CD4-positive, alpha-beta T cell treated with Interleukin-15 for 4 hours (primary cell): ENCODE measurements around the gene RNGTT.
"Not testable (repeated sequence)": the region's sequence is repeated elsewhere in the genome, so short reads cannot be mapped to it uniquely, and the experiment has no call there.

Experiments
- DNase-seq: peaks from one replicate; pipeline ENCODE4 v3.0.0-alpha.2; 2020; ENCODE audit warnings: low spot score

The RNGTT gene

GRCh38 chr6:88910922-88911778 lies 52.3 kb downstream of the RNGTT start:
- no peak for DNase-seq

- DNase-seq = no peak
Measured at GRCh38 chr6:88908598-88909548, 54.5 kb downstream of the RNGTT start.

GRCh38 chr6:88907148-88907547 lies 56.3 kb downstream of the RNGTT start:
- not testable (repeated sequence) for DNase-seq

- no peak for DNase-seq
Measured at GRCh38 chr6:88899569-88900316, 63.7 kb downstream of the RNGTT start.

GRCh38 chr6:88895911-88896310 lies 67.5 kb downstream of the RNGTT start:
- no peak for DNase-seq

- DNase-seq = no peak
Measured at GRCh38 chr6:88890860-88891845, 72.3 kb downstream of the RNGTT start.

GRCh38 chr6:88890394-88890793 lies 73.0 kb downstream of the RNGTT start:
- DNase-seq = no peak

GRCh38 chr6:88884361-88884760 lies 79.1 kb downstream of the RNGTT start:
- no peak for DNase-seq

- DNase-seq = no peak
Measured at GRCh38 chr6:88882536-88882935, 80.9 kb downstream of the RNGTT start.

- DNase-seq = no peak
Measured at GRCh38 chr6:88881451-88881850, 82.0 kb downstream of the RNGTT start.

- no peak for DNase-seq
Measured at GRCh38 chr6:88880021-88880420, 83.4 kb downstream of the RNGTT start.

GRCh38 chr6:88877893-88878292 lies 85.5 kb downstream of the RNGTT start:
- DNase-seq = no peak

- DNase-seq = no peak
Measured at GRCh38 chr6:88872962-88873361, 90.5 kb downstream of the RNGTT start.

GRCh38 chr6:88871498-88871897 lies 91.9 kb downstream of the RNGTT start:
- no peak for DNase-seq

GRCh38 chr6:88870717-88871330 lies 92.6 kb downstream of the RNGTT start:
- DNase-seq = peak; percentile 60

GRCh38 chr6:88869263-88870020 lies 94.0 kb downstream of the RNGTT start:
- no peak for DNase-seq

- no peak for DNase-seq
Measured at GRCh38 chr6:88867841-88868731, 95.3 kb downstream of the RNGTT start.

- DNase-seq = no peak
Measured at GRCh38 chr6:88866856-88867255, 96.6 kb downstream of the RNGTT start.

GRCh38 chr6:88865275-88865674 lies 98.1 kb downstream of the RNGTT start:
- DNase-seq = peak; percentile 2
